ENCODE measurements around the gene TSHR.

The TSHR gene

GRCh38 chr14:81172353-81172752 is 216.9 kb downstream of the TSHR start:
- DNase-seq (ENCODE audit: low read depth in 1 of 2, low spot score in 1 of 2): no peak

GRCh38 chr14:81172881-81173280 is 217.5 kb downstream of the TSHR start:
- no peak for DNase-seq (ENCODE audit: low read depth in 1 of 2, low spot score in 1 of 2)

- DNase-seq (ENCODE audit: low read depth in 1 of 2, low spot score in 1 of 2): no peak
Measured at GRCh38 chr14:81176241-81176640, 220.8 kb downstream of the TSHR start.

- DNase-seq (ENCODE audit: low read depth in 1 of 2, low spot score in 1 of 2): no peak
Measured at GRCh38 chr14:81177225-81177624, 221.8 kb downstream of the TSHR start.

- no peak for DNase-seq (ENCODE audit: low read depth in 1 of 2, low spot score in 1 of 2)
Measured at GRCh38 chr14:81178063-81178462, 222.6 kb downstream of the TSHR start.

- DNase-seq (ENCODE audit: low read depth in 1 of 2, low spot score in 1 of 2): no peak
Measured at GRCh38 chr14:81179631-81180030, 224.2 kb downstream of the TSHR start.

- DNase-seq (ENCODE audit: low read depth in 1 of 2, low spot score in 1 of 2): no peak
Measured at GRCh38 chr14:81187832-81188522, 232.6 kb downstream of the TSHR start.

GRCh38 chr14:81192594-81192993 is 237.2 kb downstream of the TSHR start:
- no peak for DNase-seq (ENCODE audit: low read depth in 1 of 2, low spot score in 1 of 2)

GRCh38 chr14:81193924-81194633 is 238.7 kb downstream of the TSHR start:
- DNase-seq (ENCODE audit: low read depth in 1 of 2, low spot score in 1 of 2): no peak
